Right atrium auricular region (tissue), 2 donors: ENCODE data around the gene IER5L. TPM values are rescaled to one million over a fixed set of nuclear protein-coding genes. Genes with fewer than 3 reads are reported as not detected.

Experiments
- DNase-seq: peaks from one replicate; pipeline ENCODE4 v3.0.0-alpha.2; 2019; ENCODE audit warnings: low spot score
- H3K27ac ChIP-seq, 2 donors: fragments of 200-600 bp; sonication (generic); 1 replicate in 1 of 2; 2 replicates in 1 of 2; pipeline ENCODE4 v1.5.1; 2016 to 2019
- H3K27me3 ChIP-seq, 2 donors: fragments of 200-600 bp; sonication (generic); one replicate each; pipeline versions ENCODE4 v1.5.1 to v1.6.0; 2017 to 2019
- H3K36me3 ChIP-seq: fragments of 200-600 bp; sonication (generic); one replicate; pipeline ENCODE4 v1.5.1; 2016
- H3K4me1 ChIP-seq, 2 donors: fragments of 200-600 bp; sonication (generic); one replicate each; pipeline versions ENCODE4 v1.5.1 to v1.6.0; 2017 to 2019
- H3K4me3 ChIP-seq, 2 donors: fragments of 200-600 bp; sonication (generic); 1 replicate in 1 of 2; 2 replicates in 1 of 2; pipeline ENCODE4 v1.5.1; 2017 to 2019; ENCODE audit warnings: mild to moderate bottlenecking in 1 of 2, moderate library complexity in 1 of 2
- H3K9me3 ChIP-seq, 2 donors: fragments of 200-600 bp; sonication (generic); one replicate each; pipeline ENCODE4 v1.5.1; 2019
- total RNA-seq, 2 donors: library from RNA; depleted of rRNA; stranded (reverse); fragments of >200 nt; gene quantifications; one replicate each; pipeline ENCODE4 v1.1.0, GENCODE V29; 2016
- TF ChIP-seq, protein P1 (sequence below), 2 donors: fragments of 200-600 bp; sonication (generic); IDR thresholded peaks; one replicate each; pipeline ENCODE4 v1.5.1; 2019; ENCODE audit warnings: antibody characterized with exemption in 2 of 2

Gene IER5L
- total RNA-seq = 10 to 100 TPM in 1 of 2 donors, 1 to 10 TPM in 1; 5.5 to 11.6 TPM

DNA sequence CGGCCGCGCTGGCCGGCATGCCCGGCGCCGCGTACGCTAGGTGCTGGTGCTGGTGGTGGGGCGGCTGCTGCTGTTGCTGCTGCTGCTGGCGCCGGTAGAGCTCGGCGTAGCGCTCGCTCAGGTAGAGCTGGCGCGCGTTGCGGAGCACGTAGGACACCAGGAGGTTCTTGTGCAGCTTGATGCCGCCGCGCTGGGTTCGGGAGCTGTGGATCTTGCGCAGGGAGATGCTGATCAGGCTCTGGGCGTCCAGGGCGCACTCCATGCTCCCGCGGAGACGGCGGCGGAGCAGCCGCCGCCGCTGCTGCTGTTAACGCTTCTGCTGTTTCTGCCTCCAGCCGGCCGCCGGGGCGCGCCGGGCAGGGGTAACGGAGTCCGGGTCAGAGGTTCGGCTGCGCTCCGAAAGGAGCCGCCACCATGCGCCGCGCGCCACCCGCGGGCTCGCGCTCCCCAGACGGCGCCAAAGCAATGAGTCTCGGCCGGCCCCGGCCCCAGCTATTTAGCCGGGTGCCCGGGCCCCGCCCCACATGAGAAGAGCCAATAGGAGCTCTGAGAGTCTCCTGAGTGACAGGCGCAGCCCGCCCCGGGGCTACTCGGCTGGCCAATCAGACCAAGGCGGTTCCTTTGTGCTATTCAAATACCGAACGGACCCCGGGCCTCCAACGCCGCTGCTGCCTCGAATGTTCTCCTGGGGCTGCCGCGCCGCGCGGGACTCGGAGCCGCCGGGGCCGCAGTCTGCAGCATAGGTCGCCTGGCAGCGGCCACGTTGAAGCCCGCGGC is at the start of gene IER5L:
Gene IER5L (minus strand): TSS at position 471 of the 777 bp plus-strand sequence. CDS start 209 bp downstream, at position 262.
- peaks cover 0 to 39% of the 10 kb centered on the region in 2 donors for H3K4me1 ChIP-seq

DNA sequence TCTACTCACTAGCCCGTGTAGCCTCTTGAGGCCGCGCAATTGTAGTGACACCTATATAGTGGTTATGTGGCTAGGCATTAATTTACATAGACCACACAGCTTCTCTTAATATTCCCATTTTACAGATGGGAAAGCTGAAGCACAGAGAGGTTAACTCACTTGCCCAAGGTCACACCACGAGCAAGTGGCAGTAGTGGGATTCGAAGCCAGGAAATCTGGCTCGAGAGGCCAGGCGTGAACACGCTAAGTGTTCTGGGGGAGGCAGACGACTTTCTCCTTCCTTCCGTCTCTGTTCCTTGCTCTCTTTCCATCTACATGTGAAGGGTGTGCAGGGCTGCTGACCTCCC is 49.8 kb upstream of the IER5L start:
- Histone ChIP-seq H3K4me3 (no peak overlapping the region), H3K9me3 (no peaks in the 10 kb centered on the region), H3K36me3 (no peaks in the 10 kb centered on the region), H3K27me3 (no peaks in the 10 kb centered on the region), H3K4me1 (peaks cover 0 to 26% of the 10 kb centered on the region in 2 donors), H3K27ac (no peak overlapping the region)
- DNase-seq = no peak
- TF ChIP-seq, protein P1, sequence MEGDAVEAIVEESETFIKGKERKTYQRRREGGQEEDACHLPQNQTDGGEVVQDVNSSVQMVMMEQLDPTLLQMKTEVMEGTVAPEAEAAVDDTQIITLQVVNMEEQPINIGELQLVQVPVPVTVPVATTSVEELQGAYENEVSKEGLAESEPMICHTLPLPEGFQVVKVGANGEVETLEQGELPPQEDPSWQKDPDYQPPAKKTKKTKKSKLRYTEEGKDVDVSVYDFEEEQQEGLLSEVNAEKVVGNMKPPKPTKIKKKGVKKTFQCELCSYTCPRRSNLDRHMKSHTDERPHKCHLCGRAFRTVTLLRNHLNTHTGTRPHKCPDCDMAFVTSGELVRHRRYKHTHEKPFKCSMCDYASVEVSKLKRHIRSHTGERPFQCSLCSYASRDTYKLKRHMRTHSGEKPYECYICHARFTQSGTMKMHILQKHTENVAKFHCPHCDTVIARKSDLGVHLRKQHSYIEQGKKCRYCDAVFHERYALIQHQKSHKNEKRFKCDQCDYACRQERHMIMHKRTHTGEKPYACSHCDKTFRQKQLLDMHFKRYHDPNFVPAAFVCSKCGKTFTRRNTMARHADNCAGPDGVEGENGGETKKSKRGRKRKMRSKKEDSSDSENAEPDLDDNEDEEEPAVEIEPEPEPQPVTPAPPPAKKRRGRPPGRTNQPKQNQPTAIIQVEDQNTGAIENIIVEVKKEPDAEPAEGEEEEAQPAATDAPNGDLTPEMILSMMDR (IDR thresholded peaks at IDR 0.05) = no peak

More for the DNA sequence above, at the start of gene IER5L:
- Histone ChIP-seq H3K27me3 (no peaks in the 10 kb centered on the region), H3K27ac (peak within 1 kb of the TSS; percentile 94 to 96), H3K9me3 (no peaks in the 10 kb centered on the region), H3K36me3 (no peaks in the 10 kb centered on the region), H3K4me3 (peak within 1 kb of the TSS; percentile 77 to 87)
- TF ChIP-seq, protein P1 (IDR thresholded peaks at IDR 0.05) = peak in 1 of 2 donors; percentile 36
- DNase-seq = peak; percentile 99

- Histone ChIP-seq H3K36me3 (no peaks in the 10 kb centered on the region), H3K4me3 (no peak overlapping the region), H3K27me3 (no peaks in the 10 kb centered on the region), H3K27ac (peak overlapping the region; percentile 4 to 49), H3K4me1 (peaks cover 0 to 26% of the 10 kb centered on the region in 2 donors), H3K9me3 (no peaks in the 10 kb centered on the region)
- TF ChIP-seq, protein P1 (IDR thresholded peaks at IDR 0.05) = no peak
- DNase-seq = peak; percentile 73
These were observed 47.8 kb upstream of the IER5L start for GRCh38 chr9:129225815-129226214.

DNA sequence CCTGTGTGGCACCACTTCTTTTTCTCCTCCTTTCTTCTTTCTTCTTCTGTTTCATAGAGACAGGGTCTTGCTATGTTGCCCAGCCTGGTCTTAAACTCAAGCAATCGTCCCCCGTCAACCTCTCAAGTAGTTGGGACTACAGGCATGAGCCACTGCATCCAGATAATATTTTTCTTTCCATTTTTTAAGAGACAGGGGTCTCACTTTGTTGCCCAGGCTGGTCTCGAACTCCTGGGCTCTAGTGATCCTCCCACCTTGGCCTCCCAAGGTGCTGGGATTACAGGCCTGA is 47.4 kb upstream of the IER5L start:
- TF ChIP-seq, protein P1 (IDR thresholded peaks at IDR 0.05) = no peak
- no peaks in the 10 kb centered on the region for H3K36me3 ChIP-seq
- peak overlapping the region; percentile 4 to 49 for H3K27ac ChIP-seq
- H3K4me1 ChIP-seq = peaks cover 0 to 26% of the 10 kb centered on the region in 2 donors
- H3K4me3 ChIP-seq = no peak overlapping the region
- no peaks in the 10 kb centered on the region for H3K27me3 ChIP-seq
- no peaks in the 10 kb centered on the region for H3K9me3 ChIP-seq
- DNase-seq = no peak

DNA sequence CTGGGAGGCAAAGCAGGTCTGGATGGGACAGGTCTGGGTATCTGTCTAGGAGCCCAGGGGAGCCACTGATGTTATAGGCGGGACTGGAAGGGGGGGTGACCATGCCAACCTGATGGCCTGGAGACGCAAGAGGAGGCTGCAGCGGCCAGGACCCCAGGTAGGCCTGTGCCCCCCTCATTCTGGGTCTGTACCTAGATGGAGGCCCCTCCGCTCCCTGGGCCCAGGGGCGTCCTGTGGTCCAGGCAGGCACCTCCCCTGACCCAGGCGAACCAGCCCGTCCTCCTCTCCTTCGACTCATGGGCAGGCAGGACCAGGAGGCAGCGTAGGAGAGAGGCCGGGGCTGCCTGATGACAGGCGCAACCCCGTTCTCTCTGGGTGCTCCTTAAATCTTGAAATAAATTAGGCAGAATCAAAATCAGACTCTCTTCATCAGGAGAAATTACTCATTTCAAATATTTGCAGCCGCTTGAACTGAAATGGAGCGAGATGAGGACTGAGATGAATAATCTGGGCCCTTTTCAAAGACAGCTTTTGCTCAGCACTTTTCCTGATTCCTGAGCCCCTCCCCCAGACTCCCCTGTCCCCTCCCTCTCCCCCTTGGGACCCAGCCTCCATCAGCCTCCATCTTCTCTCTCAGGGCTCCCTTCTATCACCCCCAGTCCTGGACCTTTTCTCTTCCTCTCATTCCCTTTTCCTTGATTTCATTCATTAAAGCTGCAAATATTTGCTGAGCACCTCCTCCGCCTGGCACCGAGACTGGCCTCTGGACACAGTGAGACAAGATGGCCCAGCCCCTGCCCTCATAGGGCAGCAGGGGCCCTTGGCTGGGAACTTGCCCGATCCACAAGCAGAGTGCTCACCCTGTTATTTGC is 46.8 kb upstream of the IER5L start:
- Histone ChIP-seq H3K27me3 (no peaks in the 10 kb centered on the region), H3K4me3 (no peak overlapping the region), H3K27ac (peak overlapping the region; percentile 4 to 49), H3K36me3 (no peaks in the 10 kb centered on the region), H3K4me1 (peaks cover 0 to 26% of the 10 kb centered on the region in 2 donors), H3K9me3 (no peaks in the 10 kb centered on the region)
- DNase-seq = no peak
- TF ChIP-seq, protein P1 (IDR thresholded peaks at IDR 0.05) = no peak
